ENCODE results near the gene RIMS3.
"Not testable (repeated sequence)": the region's sequence is repeated elsewhere in the genome, so short reads cannot be mapped to it uniquely, and the experiment has no call there.

RIMS3 gene

DNA sequence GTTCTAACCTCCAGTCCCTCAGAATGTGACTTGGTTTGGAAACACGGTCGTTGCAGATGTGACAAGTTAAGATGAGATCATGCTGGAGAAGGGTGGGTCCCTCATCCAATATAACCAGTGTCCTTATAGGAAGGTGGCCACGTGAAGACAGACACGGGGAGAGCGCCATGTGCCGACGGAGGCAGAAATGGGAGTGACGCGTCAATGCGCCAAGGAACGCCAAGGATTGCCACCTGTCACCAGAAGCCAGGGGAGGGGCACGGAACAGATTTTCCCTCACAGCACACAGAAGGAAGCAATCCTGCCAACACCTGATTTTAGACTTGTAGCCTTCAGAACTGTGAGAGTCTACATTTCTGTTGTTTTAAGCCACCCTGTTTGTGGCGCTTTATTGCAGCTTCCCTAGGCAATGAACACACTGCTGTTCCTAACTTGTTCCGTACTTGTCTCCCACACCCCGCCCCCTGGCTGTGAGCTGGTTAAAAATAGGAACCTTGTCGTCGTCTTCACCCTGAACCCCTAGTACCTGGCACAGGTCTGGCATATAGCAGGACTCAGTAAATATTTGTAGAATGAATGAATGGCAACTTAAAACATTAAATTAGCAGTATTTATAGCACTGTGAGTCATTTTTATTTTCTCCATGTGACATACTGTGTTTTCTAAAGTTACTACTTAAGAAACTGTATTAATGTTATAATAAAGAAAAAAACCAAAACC lies 14.2 kb downstream of the RIMS3 start:
- DNase-seq, result no peak

DNA sequence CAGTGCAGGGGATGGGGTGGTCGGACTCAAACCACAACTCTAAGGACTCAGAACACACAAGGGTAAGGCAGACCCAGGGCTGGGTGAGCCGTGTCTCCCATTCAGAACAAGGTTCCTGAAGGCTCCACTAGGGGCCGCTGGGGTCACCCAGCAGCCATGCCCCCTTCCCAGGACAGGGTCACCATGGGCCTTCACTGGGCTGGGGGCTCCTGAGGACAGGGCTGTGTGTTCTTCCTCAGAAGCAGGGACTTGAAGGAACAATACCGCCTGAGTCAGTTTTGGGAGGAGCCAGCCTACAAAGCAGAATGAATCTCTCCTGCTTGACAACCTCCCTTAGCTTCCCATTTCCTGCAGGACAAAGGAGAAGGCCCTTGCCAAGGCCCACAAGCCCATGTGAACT lies 15.4 kb downstream of the RIMS3 start:
- DNase-seq, result no peak

GRCh38 chr1:40649592-40649930 lies 15.9 kb downstream of the RIMS3 start:
- no peak for DNase-seq

GRCh38 chr1:40648928-40649591 lies 16.4 kb downstream of the RIMS3 start:
- DNase-seq, result no peak

DNA sequence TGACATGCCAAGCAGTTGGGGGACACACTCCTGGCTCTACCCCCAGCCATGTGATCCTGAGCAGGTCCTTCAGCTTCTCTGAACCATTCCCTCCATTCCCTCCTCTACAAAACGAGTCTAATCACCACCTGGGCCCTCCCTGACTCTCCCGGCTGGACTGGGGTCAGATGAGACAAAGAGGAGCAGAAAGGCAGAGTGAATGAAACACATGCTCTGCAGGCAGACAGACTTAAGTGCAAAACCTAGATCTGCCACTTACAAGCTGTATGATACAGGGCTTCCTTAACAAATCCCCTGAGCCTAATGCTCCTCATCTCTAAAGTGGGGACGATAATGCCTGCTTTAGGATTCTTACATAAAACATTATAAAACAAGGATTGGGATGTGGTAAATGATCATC lies 17.3 kb downstream of the RIMS3 start:
- no peak for DNase-seq

- no peak for DNase-seq
Measured at GRCh38 chr1:40646315-40646714, 19.2 kb downstream of the RIMS3 start.

- DNase-seq, result no peak
Measured at GRCh38 chr1:40645118-40645680, 20.3 kb downstream of the RIMS3 start.

- DNase-seq, result no peak
Measured at GRCh38 chr1:40641601-40642242, 23.8 kb downstream of the RIMS3 start.

DNA sequence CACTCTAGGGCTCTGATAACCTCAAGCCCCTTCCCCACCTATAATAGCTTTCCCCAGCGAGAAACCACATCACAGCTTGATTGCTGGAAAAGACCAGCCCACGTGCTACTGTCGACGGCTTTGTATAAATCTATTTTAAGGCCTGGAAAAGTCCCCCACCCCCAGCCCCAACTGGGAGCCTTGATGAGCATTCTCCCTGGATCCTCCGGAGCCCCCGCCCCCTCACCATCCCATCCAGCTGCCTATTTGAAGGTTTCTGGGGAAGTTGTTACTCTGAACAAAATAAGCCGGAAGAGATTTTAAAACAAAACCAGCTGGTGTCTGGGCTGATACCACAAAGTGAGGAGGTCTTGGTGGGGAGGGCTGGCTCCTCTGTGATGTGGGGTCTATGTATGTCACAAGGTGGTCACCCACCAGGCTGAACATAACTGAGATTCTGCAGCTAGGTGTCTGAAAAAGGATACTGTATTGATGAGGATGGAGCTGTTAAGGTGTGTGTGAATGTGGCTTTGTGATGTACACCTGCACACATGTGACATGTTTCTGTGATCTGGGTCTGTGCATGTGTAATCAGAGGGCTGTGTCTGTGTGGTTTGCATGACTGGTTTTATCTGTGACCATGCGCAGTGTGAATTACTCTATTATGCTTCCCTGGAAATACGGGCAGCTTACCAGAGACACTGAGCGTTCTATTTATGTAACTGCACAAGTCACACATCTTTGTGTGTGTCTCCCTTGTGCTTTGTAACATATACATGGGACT lies 25.0 kb downstream of the RIMS3 start:
- DNase-seq, result no peak

DNA sequence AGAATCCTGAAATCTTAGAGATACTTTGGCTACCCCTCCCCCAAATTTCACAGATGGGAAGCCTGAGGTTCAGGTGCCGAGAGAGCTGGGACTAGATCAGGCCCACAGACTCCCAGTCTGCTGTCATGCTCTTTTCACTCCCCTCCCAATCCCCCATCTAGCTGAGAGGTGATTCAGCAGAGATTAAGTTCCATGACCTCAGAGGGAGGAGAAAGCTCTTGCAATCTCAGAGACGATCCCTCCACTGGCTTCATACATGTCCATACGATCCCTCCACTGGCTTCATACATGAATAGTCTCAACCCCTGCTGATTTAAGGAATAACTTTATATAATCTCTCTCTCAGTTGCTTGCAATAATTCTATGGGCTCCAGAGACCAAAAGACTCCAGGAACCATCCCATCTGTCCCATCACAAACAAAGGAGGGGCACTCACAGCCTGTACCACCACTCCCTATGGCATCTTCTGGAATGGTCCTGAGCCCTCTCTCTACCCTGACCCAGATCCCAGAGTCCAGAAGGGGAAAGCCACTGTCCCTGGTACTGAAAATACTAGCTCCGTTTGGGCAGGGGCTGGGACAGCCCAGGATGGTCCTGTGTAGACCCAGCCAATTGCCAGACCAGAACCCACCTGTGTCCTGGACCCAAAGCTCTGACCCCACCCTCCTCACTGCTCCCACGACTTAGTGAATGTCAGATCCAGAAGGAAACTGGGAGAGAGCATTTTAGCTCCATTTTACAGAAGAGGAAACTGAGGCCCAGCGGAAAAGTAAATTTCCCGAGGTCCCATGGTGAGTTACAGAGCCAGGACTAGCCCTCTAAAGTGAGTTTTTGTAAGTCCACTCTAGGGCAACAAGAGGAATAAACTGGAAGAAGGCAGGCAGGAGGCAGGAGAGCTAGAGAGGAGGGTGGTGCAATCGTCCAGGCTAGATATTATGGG lies 27.1 kb downstream of the RIMS3 start:
- no peak for DNase-seq

DNA sequence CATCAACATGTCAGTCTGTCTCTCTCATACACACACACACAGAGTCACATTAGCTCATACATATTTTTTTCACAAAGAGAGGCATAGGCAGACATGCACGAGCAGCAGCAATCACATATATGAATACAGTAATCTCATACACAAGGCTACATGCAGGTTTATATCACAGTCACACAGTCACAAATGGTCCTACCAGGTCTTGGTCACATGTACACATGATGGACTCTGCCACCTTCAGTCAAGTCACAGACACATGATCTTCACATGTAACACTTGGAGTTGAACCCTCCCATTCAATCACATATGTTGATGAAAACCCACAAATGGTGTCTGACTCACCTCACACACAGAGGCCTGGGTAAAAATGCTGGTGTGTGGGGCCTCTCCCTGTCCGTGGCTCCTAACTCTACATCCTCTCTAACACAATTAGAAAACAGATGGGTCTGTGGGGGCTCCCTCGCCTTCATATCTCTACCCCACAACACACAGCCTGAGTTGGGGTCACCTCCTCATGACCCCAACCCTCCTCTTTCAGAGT lies 27.9 kb downstream of the RIMS3 start:
- DNase-seq, result no peak

- no peak for DNase-seq
Measured at GRCh38 chr1:40636777-40637176, 28.7 kb downstream of the RIMS3 start.

GRCh38 chr1:40635763-40636500 lies 29.6 kb downstream of the RIMS3 start:
- DNase-seq, result no peak

- no peak for DNase-seq
Measured at GRCh38 chr1:40634901-40635655, 30.4 kb downstream of the RIMS3 start.

- DNase-seq, result no peak
Measured at GRCh38 chr1:40633931-40634376, 31.5 kb downstream of the RIMS3 start.

DNA sequence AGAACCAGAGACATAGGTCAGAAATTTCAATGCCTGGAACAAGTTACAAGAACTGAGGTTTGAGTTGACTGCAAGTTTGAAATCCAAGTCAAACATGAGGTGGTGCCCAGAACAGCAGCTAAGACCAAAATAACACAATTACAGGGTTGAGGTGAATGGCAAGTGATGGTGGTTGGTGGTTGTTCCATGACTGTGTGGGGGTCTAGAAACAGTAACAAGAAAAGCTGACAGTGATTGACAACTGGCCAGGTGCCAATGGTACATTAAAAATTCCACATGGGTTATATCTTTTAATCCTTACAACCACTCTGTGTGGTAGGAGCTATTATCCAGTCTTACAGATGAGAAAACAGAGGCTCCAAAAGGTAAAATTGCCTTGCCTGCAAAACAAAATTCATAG lies 32.0 kb downstream of the RIMS3 start:
- DNase-seq, result no peak

- DNase-seq, result no peak
Measured at GRCh38 chr1:40630488-40631223, 34.8 kb downstream of the RIMS3 start.

DNA sequence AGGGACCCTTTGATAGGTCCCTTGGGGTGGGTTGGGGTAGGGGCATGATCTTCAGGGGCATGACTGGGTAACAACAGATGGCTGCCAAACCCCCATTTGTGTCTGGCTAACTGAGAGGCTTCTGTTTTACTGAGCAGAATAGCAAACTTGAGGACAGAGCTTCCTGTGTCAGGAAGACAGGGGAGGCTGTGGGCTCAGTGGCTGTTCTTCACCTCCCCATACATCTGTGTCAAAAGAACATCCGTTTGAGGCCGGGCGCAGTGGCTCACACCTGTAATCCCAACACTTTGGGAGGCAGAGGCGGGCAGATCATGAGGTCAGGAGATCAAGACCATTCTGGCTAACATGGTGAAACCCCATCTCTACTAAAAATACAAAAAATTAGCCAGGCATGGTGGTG lies 35.9 kb downstream of the RIMS3 start:
- DNase-seq, result not testable (repeated sequence)

DNA sequence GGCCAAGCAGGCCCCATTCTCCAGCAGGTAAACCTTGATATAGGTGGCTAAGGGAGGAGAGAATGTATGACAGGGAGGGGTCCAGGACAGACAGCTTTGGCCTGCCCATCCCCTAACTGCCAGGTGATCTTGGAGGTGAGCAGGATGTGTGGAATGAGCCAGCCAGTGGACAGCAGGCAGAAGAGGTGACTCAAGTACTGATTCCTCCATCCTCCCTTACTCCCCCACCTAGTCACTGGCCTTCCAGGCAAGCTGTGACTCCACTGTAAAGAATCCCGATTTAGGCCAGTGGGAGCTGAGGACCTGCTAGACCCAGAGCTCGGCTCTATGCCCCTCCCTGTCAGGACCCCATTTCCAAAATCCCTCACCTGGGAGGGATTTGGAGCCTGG lies 36.6 kb downstream of the RIMS3 start:
- DNase-seq, result no peak
